Gastroesophageal sphincter (tissue), 4 donors: Measurements from ENCODE around the gene CNN3. TPM values are rescaled to one million over a fixed set of nuclear protein-coding genes. Genes with fewer than 3 reads are reported as not detected.

Source experiments
- ATAC-seq: fragments of 150-250 bp; one replicate; pipeline ENCODE4 v1.9.1; 2016; ENCODE audit warnings: mild to moderate bottlenecking, moderate library complexity
- H3K27ac ChIP-seq, 4 donors: fragments of 200-600 bp; sonication (generic) in 3 of 4; 1 replicate in 3 of 4; 2 replicates in 1 of 4; pipeline ENCODE4 v1.5.1; 2016 to 2019
- H3K27me3 ChIP-seq: fragments of 200-600 bp; sonication (generic); one replicate; pipeline ENCODE4 v1.5.1; 2019
- H3K36me3 ChIP-seq, 2 donors: fragments of 200-600 bp; sonication (generic); one replicate each; pipeline ENCODE4 v1.5.1; 2019; ENCODE audit warnings: control low read depth in 1 of 2
- H3K4me1 ChIP-seq, 3 donors: fragments of 200-600 bp; sonication (generic); 1 replicate in 2 of 3; 2 replicates in 1 of 3; pipeline ENCODE4 v1.5.1; 2016 to 2019; ENCODE audit warnings: control low read depth in 2 of 3
- H3K4me3 ChIP-seq, 2 donors: fragments of 200-600 bp; sonication (generic); one replicate each; pipeline ENCODE4 v1.5.1; 2019; ENCODE audit warnings: mild to moderate bottlenecking in 1 of 2, moderate library complexity in 1 of 2
- H3K9me3 ChIP-seq, 3 donors: fragments of 200-600 bp; sonication (generic); one replicate each; pipeline ENCODE4 v1.5.1; 2017 to 2019; ENCODE audit warnings: control low read depth in 2 of 3
- CTCF ChIP-seq, 4 experiments: fragments of 200-600 bp in 2 of 4; fragments of 450-650 bp in 2 of 4; sonication (generic) in 1 of 4; IDR thresholded peaks; one replicate each; pipeline ENCODE4 v1.5.1; 2017 to 2019; ENCODE audit warnings: antibody characterized with exemption in 4 of 4, mild to moderate bottlenecking in 2 of 4, moderate library complexity in 2 of 4
- EP300 ChIP-seq: sonication (generic); formaldehyde crosslinking; IDR thresholded peaks from one replicate; pipeline ENCODE4 v1.6.1; 2017; ENCODE audit warnings: antibody characterized with exemption, mild to moderate bottlenecking
- POLR2A ChIP-seq, 2 donors: fragments of 450-650 bp; IDR thresholded peaks; one replicate each; pipeline ENCODE4 v1.6.1; 2017; ENCODE audit warnings: antibody characterized with exemption in 2 of 2, mild to moderate bottlenecking in 2 of 2, moderate library complexity in 1 of 2
- POLR2AphosphoS5 ChIP-seq: sonication (generic); formaldehyde crosslinking; IDR thresholded peaks from one replicate; pipeline ENCODE4 v1.6.1; 2017; ENCODE audit warnings: antibody characterized with exemption
- WGBS, 2 donors: methylation state at CpG; one replicate each; pipeline ENCODE4 v1.1.5; 2018; ENCODE audit warnings: low coverage in 1 of 2; 5-methylcytosine and 5-hydroxymethylcytosine counted together
- total RNA-seq, 4 donors: library from RNA; depleted of rRNA; stranded (reverse); fragments of >200 nt; gene quantifications; one replicate each; pipeline ENCODE4 v1.1.0, GENCODE V29; 2016

Gene CNN3
- total RNA-seq, 4 donors from 2014 or later = 145 to 292 (median 217) TPM

GRCh38 chr1:94912263-94913184 lies 14.4 kb downstream of the CNN3 start:
- H3K9me3 ChIP-seq = no peaks in the 10 kb centered on the region
- no peaks in the 10 kb centered on the region for H3K27me3 ChIP-seq
- no peak for ATAC-seq
- 40 to 42% methylated on average over 6 to 7 of the region's 9 CpGs for WGBS, 2 donors
- TF ChIP-seq POLR2A (IDR thresholded peaks at IDR 0.05) (no peak), EP300 (no peak), CTCF (IDR thresholded peaks at IDR 0.05) (no peak), POLR2AphosphoS5 (no peak)
- H3K4me1 ChIP-seq = peaks cover 0 to 99% (median 25%) of the 10 kb centered on the region in 3 donors
- peaks cover 0 to 3% of the 10 kb centered on the region in 2 donors for H3K36me3 ChIP-seq
- H3K27ac ChIP-seq = peak overlapping the region in 3 of 4 donors; percentile 41 to 45 (median 44)
- H3K4me3 ChIP-seq = no peak overlapping the region

DNA sequence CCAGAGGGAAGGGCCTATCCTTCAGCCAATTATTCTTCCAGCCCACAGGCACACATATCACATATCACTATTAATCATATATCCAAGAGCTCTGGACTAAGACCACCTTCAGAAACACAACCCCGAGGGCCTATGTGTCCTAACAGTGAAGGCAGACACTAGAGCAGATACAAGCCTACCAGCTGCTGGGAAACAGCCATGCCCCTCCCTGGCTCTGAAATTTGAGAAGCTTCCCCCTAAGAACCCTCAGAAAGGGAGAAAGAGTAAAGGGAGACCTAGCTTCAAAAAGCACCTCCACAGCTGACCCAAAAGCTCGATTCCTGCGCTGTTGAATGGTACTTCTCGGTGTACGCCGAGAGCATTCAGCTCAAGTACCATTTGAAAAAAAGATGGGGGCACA lies 17.4 kb downstream of the CNN3 start:
- H3K27me3 ChIP-seq = no peaks in the 10 kb centered on the region
- H3K27ac ChIP-seq = no peak overlapping the region
- H3K4me3 ChIP-seq = no peak overlapping the region
- peaks cover 0 to 3% of the 10 kb centered on the region in 2 donors for H3K36me3 ChIP-seq
- TF ChIP-seq CTCF (IDR thresholded peaks at IDR 0.05) (no peak), EP300 (no peak), POLR2A (IDR thresholded peaks at IDR 0.05) (no peak), POLR2AphosphoS5 (no peak)
- H3K4me1 ChIP-seq = peaks cover 0 to 99% (median 19%) of the 10 kb centered on the region in 3 donors
- H3K9me3 ChIP-seq = no peaks in the 10 kb centered on the region
- ATAC-seq = no peak
- 75 to 84% methylated on average over 5 of the region's 6 CpGs for WGBS, 2 donors

DNA sequence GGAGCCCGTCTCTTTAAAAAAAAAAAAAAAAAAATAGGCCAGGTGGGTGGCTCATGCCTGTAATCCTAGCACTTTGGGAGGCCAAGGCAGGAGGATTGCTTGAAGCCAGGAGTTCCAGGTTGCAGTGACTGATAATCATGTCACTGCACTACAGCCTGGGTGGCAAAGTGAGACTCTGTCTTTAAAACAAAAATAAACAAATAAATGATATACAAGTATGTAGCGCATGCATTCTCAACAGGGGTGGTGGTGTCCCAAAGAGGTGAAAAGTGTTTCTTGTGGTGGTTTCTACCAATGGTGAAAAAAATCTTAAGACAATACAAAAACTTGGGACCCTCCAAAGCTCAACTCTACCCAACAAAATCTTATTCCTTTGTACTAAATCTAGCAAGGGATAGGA lies 17.9 kb downstream of the CNN3 start:
- Histone ChIP-seq H3K27ac (no peak overlapping the region), H3K9me3 (no peaks in the 10 kb centered on the region), H3K36me3 (peaks cover 0 to 3% of the 10 kb centered on the region in 2 donors), H3K4me3 (no peak overlapping the region), H3K27me3 (no peaks in the 10 kb centered on the region), H3K4me1 (peaks cover 0 to 99% (median 21%) of the 10 kb centered on the region in 3 donors)
- no peak for TF ChIP-seq EP300
- TF ChIP-seq POLR2A (IDR thresholded peaks at IDR 0.05) = no peak
- TF ChIP-seq CTCF (IDR thresholded peaks at IDR 0.05) = no peak
- no peak for TF ChIP-seq POLR2AphosphoS5
- no peak for ATAC-seq
- 22% methylated on average over 1 of the region's 2 CpGs; no CpG with 5 or more reads in 1 of the 2 donors for WGBS, 2 donors

DNA sequence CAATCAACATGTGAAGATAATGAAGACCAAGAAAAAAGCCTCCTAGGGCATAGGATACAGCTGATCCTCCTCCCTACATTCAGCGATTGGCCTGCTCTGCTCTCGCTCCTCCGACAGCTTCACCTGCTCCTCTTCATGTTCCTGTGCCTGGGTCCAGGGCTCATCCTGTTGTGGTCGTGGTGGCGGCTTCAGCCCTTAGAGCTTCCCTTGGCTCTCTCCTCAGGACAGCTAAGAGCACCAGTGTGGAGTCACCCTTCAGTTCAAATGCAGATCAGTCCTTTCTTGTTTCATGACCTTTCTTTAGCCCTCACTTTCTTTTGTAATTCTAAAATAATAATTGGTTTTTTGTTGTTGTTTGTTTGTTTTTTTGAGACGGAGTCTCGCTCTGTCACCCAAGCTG lies 18.7 kb downstream of the CNN3 start:
- Histone ChIP-seq H3K4me3 (no peak overlapping the region), H3K27ac (no peak overlapping the region), H3K27me3 (no peaks in the 10 kb centered on the region), H3K9me3 (no peaks in the 10 kb centered on the region), H3K4me1 (peaks cover 3 to 99% (median 19%) of the 10 kb centered on the region in 3 donors), H3K36me3 (peaks cover 0 to 4% of the 10 kb centered on the region in 2 donors)
- TF ChIP-seq POLR2A (IDR thresholded peaks at IDR 0.05) = no peak
- TF ChIP-seq EP300 = no peak
- no peak for TF ChIP-seq POLR2AphosphoS5
- TF ChIP-seq CTCF (IDR thresholded peaks at IDR 0.05) = no peak
- ATAC-seq = no peak
- WGBS, 2 donors = 90 to 91% methylated on average over 4 to 7 of the region's 7 CpGs

DNA sequence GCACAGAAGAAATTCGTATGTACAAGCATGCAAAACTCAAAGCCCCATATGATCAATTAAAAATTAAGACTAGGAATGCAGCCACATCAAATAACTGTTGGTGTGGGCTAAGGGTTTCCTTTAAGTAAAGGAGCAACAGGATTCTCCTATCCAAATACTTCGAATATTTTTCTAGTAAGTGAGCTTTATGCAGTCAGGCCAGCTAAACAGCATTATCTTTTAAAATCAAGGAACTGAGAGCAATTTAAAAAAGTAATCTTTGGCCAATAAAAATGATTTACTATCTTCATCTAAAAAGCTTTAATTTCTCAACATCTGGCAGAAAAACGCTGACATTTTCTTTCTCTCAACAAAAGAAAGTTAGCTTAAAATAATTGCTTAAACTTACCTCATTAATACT lies 19.8 kb downstream of the CNN3 start:
- H3K4me3 ChIP-seq = no peak overlapping the region
- H3K4me1 ChIP-seq = peaks cover 3 to 99% (median 12%) of the 10 kb centered on the region in 3 donors
- 41 to 62% methylated on average over 3 of the region's 3 CpGs for WGBS, 2 donors
- H3K27me3 ChIP-seq = no peaks in the 10 kb centered on the region
- H3K9me3 ChIP-seq = no peaks in the 10 kb centered on the region
- H3K36me3 ChIP-seq = peaks cover 0 to 14% of the 10 kb centered on the region in 2 donors
- no peak overlapping the region for H3K27ac ChIP-seq
- ATAC-seq = no peak
- no peak for TF ChIP-seq EP300
- no peak for TF ChIP-seq CTCF (IDR thresholded peaks at IDR 0.05)
- TF ChIP-seq POLR2AphosphoS5 = no peak
- no peak for TF ChIP-seq POLR2A (IDR thresholded peaks at IDR 0.05)
